ENCODE data around the gene SNX7.

GRCh38 chr1:98723574-98723973 is 62.1 kb downstream of the SNX7 start:
- TF ChIP-seq CTCF (IDR thresholded peaks at IDR 0.05) (no peak), POLR2A (IDR thresholded peaks at IDR 0.05) (no peak)

Measured in uterus (tissue), 2 donors.